Panc1 (cell line): Measurements from ENCODE around the gene EVC.

Experiments
- POLR2AphosphoS5 ChIP-seq: IDR thresholded peaks from 2 replicates; pipeline ENCODE4 v1.6.1; 2012; ENCODE audit warnings: mild to moderate bottlenecking, low read depth, low read length, moderate library complexity
- SIN3A ChIP-seq: IDR thresholded peaks from 2 replicates; pipeline ENCODE4 v1.6.1; 2012; ENCODE audit warnings: low read depth, mild to moderate bottlenecking, low read length, moderate library complexity, borderline replicate concordance; ENCODE audit not compliant: insufficient read depth
- TF ChIP-seq, protein P1 (sequence below): fragments of 450-650 bp; IDR thresholded peaks from 2 replicates; pipeline ENCODE4 v1.5.1; 2017; ENCODE audit warnings: mild to moderate bottlenecking
- TF ChIP-seq, protein P2 (sequence below), 2 experiments: IDR thresholded peaks; 2 replicates each; pipeline ENCODE4 v1.6.1; 2011 to 2012; ENCODE audit warnings: low read depth in 2 of 2, control low read depth in 1 of 2, low read length in 1 of 2, mild to moderate bottlenecking in 1 of 2, moderate library complexity in 1 of 2; ENCODE audit not compliant: insufficient read depth in 1 of 2

DNA sequence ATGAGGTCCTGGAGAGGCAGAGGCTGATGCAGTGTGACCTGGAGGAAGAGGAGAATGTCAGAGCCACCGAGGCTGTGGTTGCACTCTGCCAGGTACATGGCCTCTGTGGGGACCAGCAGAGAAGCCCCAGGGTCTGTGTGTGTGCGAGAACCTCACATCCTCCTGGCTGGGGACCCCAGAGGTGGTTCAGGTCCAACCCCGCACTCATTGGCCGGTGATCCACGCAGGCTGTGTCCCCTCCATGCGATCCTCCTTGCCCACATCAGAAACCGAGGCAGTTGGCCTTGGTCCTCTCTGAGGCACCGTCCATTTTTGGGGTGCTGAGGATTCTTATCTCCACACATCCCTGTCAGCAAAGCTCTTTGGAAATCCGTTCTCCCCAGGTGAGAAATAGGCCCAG is 45.3 kb downstream of the EVC start:
- TF ChIP-seq, protein P1, sequence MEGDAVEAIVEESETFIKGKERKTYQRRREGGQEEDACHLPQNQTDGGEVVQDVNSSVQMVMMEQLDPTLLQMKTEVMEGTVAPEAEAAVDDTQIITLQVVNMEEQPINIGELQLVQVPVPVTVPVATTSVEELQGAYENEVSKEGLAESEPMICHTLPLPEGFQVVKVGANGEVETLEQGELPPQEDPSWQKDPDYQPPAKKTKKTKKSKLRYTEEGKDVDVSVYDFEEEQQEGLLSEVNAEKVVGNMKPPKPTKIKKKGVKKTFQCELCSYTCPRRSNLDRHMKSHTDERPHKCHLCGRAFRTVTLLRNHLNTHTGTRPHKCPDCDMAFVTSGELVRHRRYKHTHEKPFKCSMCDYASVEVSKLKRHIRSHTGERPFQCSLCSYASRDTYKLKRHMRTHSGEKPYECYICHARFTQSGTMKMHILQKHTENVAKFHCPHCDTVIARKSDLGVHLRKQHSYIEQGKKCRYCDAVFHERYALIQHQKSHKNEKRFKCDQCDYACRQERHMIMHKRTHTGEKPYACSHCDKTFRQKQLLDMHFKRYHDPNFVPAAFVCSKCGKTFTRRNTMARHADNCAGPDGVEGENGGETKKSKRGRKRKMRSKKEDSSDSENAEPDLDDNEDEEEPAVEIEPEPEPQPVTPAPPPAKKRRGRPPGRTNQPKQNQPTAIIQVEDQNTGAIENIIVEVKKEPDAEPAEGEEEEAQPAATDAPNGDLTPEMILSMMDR, result no peak
- no peak for TF ChIP-seq SIN3A
- no peak for TF ChIP-seq POLR2AphosphoS5
- TF ChIP-seq, protein P2, sequence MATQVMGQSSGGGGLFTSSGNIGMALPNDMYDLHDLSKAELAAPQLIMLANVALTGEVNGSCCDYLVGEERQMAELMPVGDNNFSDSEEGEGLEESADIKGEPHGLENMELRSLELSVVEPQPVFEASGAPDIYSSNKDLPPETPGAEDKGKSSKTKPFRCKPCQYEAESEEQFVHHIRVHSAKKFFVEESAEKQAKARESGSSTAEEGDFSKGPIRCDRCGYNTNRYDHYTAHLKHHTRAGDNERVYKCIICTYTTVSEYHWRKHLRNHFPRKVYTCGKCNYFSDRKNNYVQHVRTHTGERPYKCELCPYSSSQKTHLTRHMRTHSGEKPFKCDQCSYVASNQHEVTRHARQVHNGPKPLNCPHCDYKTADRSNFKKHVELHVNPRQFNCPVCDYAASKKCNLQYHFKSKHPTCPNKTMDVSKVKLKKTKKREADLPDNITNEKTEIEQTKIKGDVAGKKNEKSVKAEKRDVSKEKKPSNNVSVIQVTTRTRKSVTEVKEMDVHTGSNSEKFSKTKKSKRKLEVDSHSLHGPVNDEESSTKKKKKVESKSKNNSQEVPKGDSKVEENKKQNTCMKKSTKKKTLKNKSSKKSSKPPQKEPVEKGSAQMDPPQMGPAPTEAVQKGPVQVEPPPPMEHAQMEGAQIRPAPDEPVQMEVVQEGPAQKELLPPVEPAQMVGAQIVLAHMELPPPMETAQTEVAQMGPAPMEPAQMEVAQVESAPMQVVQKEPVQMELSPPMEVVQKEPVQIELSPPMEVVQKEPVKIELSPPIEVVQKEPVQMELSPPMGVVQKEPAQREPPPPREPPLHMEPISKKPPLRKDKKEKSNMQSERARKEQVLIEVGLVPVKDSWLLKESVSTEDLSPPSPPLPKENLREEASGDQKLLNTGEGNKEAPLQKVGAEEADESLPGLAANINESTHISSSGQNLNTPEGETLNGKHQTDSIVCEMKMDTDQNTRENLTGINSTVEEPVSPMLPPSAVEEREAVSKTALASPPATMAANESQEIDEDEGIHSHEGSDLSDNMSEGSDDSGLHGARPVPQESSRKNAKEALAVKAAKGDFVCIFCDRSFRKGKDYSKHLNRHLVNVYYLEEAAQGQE (IDR thresholded peaks at IDR 0.05; ENCODE audit: insufficient read depth in 1 of 2, low read depth in 2 of 2, low read length in 1 of 2), result no peak
